HG03108 (cell line): ENCODE data around the gene KRTAP9-6.
"Not testable (repeated sequence)": the region's sequence is repeated elsewhere in the genome, so short reads cannot be mapped to it uniquely, and the experiment has no call there.

ENCODE experiments used
- ATAC-seq: cut with Tn5 transposase; IDR thresholded peaks from one replicate; pipeline ENCODE4 v1.9.1; 2021; ENCODE audit warnings: moderate library complexity; ENCODE audit not compliant: unreplicated experiment

The KRTAP9-6 gene, protein sequence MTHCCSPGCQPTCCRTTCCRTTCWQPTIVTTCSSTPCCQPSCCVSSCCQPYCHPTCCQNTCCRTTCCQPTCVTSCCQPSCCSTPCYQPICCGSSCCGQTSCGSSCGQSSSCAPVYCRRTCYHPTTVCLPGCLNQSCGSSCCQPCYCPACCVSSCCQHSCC

DNA sequence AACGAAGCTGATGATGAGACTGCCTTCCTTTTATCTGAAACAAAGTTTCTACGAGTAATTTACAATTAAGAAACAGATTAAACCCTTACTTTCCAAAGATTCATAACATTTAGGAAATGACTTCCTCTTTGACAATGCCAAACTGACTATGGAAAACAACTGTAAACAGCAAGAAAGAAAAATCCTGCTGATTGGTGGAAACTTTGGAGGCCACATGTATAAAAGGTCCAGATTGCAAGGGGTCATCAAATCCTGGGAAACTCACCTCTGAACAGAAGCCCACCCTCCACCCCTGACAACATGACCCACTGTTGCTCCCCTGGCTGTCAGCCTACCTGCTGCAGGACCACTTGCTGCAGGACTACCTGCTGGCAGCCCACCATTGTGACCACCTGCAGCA is at the start of gene KRTAP9-6:
Gene KRTAP9-6 (plus strand): TSS at position 301 of the 400 bp plus-strand sequence. CDS start 0 bp downstream, at position 301.
- ATAC-seq: no peak

DNA sequence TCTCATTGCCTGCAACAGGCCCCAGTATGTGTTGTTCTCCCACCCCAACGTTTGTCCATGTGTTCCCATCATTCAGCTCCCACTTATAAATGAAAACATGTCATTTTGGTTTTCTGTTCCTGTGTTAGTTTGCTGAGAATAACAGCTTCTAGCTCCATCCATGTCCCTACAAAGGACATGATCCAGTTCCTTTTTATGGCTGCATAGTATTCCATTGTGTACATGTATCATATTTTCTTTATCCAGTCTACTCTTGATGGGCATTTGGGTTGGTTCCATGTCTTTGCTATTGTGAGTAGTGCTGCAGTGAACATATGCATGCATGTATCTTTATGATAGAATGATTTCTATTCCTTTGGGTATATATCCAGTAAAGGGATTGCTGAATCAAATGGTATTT is 49.5 kb upstream of the KRTAP9-6 start:
- ATAC-seq: no peak

DNA sequence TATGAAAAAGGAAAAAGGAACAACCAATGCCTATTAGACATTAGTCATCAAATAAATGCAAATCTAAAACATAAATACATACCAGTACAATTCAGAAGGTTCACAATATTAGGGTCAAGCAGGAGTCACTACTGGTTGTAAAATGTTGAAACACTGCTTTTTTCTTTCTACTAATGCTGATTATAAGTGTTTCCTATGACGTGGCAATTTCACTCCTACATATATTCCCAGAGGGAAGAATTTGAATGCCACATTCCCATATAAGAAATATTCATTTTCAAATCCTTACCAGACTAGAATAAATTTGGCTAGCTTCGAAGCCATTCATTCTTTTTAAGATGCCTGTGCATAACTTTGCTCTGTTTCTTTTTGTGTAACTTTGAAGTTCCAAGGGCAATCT is 41.4 kb upstream of the KRTAP9-6 start:
- ATAC-seq: no peak

DNA sequence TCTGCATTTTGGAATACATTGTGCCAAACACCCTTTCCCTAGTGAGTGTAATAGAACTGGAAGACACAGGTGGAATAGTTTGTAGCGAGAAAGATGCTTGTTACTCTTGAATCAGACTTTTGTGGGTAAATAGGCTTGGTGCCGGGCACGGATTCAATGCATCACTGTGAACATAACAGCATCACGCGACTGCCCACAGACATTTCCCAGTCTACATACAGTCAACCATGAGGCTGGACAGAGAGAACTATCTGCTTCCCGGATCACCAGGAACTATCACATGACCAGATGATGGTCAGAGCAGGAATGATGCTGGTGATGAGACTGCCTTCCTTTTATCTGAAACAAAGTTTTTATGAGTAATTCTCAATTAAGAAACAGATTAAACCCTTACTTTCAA is 39.1 kb upstream of the KRTAP9-6 start:
- ATAC-seq: no peak

DNA sequence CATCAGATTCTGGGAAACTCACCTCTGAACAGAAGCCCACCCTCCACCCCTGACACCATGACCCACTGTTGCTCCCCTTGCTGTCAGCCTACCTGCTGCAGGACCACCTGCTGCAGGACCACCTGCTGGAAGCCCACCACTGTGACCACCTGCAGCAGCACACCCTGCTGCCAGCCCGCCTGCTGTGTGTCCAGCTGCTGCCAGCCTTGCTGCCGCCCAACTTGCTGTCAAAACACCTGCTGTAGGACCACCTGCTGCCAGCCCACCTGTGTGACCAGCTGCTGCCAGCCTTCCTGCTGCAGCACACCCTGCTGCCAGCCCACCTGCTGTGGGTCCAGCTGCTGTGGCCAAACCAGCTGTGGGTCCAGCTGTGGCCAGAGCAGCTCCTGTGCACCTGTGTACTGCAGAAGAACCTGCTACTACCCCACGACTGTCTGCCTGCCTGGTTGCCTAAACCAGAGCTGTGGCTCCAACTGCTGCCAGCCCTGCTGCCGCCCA is 38.5 kb upstream of the KRTAP9-6 start, which contains the start of gene KRTAP9-2:
Gene KRTAP9-2 (plus strand): TSS at position 51 of the 498 bp plus-strand sequence. CDS start 7 bp downstream, at position 58.
- ATAC-seq: not testable (repeated sequence)

DNA sequence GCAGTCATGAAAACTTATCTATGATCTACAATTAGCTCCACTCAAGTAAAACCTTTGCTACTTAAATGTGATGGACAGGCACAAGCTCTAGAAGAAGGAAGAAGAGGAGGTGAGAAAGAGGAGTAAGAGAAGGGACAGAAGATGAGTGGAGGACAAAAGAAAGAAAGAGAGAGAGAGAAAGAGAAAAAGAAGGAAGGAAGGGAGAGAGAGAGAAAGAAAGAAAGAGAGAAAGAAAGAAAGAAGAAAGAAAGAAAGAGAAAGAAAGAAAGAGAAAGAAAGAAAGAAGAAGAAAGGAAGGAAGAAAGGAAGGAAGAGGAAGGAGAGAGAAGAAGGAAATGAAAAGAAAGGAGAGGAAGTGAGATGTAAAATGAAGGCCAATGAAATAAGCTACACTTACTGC is 35.1 kb upstream of the KRTAP9-6 start:
- ATAC-seq: no peak

DNA sequence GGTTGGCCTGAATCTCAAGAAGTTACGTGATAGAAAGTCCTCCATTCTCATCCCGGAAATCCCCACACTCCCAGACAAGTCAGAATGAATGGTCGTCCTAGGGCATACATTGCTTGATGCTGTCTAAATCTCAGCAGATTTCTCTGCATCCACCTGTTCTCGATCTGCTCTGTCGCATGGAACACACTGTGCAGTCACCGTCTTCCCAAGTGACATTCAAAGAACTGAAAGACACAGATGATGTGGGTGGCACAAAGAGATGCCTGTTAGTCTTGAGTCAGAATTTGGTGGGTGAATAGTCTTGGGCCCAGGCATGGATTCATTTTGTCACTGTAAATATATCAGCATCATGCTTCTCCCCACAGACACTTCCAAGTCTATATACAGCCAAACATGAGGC is 33.4 kb upstream of the KRTAP9-6 start:
- no peak for ATAC-seq

DNA sequence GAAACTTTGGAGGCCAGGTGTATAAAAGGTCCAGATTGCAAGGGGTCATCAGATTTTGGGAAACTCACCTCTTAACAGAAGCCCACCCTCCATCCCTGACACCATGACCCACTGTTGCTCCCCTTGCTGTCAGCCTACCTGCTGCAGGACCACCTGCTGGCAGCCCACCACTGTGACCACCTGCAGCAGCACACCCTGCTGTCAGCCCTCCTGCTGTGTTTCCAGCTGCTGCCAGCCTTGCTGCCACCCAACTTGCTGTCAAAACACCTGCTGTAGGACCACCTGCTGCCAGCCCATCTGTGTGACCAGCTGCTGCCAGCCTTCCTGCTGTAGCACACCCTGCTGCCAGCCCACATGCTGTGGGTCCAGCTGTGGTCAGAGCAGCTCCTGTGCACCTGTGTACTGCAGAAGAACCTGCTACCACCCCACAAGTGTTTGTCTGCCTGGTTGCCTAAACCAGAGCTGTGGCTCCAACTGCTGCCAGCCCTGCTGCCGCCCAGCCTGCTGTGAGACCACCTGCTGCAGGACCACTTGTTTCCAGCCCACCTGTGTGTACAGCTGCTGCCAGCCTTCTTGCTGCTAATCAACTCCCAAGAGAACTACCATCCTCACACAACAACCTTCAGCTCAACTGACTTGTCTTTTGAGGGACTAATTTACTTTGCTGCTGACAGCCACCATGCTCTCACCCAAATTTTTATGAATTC is 32.6 kb upstream of the KRTAP9-6 start, which contains the start of gene KRTAP9-3:
Gene KRTAP9-3 (plus strand): TSS at position 51 of the 707 bp plus-strand sequence. CDS start 53 bp downstream, at position 104.
- ATAC-seq: not testable (repeated sequence)

DNA sequence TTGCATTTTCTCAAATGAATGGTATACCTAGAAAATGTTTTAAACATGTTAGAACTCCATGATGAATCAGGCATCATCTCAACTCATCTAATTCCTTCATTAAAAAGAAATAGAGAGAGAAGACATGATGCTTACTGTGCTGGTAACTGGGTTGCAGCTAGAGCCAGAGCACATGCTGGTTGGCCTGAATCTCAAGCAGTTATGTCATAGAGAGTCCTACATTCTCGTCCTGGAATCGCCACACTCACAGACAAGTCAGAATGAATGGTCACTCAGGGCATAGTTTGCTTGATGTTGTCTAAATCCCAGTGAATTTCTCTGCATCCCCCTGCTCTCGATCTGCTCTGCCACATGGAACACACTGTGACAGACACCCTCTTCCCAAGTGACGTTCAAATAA is 28.1 kb upstream of the KRTAP9-6 start:
- ATAC-seq: not testable (repeated sequence)

DNA sequence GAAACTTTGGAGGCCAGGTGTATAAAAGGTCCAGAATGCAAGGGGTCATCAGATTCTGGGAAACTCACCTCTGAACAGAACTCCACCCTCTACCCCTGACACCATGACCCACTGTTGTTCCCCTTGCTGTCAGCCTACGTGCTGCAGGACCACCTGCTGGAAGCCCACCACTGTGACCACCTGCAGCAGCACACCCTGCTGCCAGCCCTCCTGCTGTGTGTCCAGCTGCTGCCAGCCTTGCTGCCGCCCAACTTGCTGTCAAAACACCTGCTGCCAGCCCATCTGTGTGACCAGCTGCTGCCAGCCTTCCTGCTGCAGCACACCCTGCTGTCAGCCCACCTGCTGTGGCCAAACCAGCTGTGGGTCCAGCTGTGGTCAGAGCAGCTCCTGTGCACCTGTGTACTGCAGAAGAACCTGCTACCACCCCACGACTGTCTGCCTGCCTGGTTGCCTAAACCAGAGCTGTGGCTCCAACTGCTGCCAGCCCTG is 27.2 kb upstream of the KRTAP9-6 start, which contains the start of gene KRTAP9-8:
Gene KRTAP9-8 (plus strand): TSS at position 51 of the 489 bp plus-strand sequence. CDS start 53 bp downstream, at position 104.
- not testable (repeated sequence) for ATAC-seq

DNA sequence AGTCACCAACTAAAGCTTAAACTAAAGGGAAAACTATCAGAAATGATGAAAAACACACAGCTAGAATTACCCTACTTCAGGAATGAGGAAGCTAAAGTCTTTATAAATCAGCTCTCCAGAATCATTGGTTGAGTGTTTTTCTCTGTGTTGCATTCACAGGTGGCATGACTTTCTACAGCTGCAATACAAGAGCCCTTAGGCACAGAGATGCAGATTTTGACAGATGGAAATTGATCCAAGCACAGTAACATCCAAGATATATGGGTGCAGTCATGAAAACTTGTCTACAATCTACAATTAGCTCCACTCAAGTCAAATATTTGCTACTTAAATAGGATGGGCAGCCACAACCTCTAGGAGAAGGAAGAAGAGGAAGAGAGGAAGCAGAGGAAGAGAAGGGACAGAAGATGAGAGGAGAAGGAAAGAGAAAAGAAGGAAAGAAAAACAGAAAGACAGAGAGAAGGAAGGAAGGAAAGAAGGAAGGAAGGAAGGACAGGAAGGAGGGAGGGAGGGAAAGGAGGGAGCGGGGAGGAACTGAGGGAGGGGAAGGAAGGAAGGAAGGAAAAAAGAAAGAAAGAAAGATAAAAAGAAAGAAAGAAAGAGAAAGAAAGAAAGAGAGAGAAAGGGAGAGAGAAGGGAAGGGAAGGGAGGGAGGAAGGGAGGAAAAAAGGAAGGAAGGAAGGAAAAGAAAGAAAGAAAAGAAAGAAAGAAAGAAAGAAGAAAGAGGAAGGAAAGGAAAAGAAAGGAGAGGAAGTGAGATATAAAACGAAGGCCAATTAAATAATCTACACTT is 18.0 kb upstream of the KRTAP9-6 start:
- not testable (repeated sequence) for ATAC-seq

DNA sequence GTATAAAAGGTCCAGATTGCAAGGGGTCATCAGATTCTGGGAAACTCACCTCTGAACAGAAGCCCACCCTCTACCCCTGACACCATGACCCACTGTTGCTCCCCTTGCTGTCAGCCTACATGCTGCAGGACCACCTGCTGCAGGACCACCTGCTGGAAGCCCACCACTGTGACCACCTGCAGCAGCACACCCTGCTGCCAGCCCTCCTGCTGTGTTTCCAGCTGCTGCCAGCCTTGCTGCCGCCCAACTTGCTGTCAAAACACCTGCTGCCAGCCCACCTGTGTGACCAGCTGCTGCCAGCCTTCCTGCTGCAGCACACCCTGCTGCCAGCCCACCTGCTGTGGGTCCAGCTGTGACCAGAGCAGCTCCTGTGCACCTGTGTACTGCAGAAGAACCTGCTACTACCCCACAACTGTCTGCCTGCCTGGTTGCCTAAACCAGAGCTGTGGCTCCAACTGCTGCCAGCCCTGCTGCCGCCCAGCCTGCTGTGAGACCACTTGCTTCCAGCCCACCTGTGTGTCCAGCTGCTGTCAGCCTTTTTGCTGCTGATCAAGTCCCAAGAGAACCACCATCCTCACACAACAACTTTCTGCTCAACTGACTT is 15.4 kb upstream of the KRTAP9-6 start, which contains the start of gene KRTAP9-4:
Gene KRTAP9-4 (plus strand): TSS at position 51 of the 604 bp plus-strand sequence. CDS start 34 bp downstream, at position 85.
- ATAC-seq: not testable (repeated sequence)

DNA sequence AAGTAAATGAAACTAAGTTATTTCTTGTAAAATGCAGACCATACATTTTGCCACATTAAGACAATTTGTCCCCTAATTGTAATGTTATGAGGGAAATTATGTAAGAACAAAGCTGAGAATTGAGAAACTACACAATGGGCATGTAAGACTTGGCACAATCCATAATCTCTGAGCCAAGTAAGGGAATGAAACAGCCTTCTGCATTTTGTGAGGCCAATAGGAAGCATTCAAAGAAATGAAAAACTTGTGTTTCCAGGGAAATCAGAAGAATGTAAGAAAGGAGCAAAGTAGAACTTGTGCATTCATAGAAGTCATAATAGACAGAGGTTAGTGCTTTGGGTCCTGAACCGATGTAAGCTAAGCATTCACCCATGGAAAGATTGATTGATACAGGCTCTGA is 13.9 kb upstream of the KRTAP9-6 start:
- no peak for ATAC-seq

DNA sequence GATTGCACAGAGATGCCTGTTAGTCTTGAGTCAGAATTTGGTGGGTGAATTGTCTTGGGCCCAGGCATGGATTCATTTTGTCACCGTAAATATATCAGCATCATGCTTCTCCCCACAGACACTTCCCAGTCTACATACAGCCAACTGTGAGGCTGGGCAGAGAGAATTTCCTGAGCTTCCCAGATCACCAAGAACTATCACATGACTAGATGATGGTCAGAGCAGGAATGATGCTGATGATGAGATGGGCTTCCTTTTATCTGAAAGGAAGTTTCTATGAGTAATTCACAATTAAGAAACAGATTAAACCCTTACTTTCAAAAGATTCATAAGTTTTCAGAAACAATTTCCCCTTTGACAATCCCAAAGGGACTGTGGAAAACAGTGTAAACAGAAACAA is 10.3 kb upstream of the KRTAP9-6 start:
- no peak for ATAC-seq

DNA sequence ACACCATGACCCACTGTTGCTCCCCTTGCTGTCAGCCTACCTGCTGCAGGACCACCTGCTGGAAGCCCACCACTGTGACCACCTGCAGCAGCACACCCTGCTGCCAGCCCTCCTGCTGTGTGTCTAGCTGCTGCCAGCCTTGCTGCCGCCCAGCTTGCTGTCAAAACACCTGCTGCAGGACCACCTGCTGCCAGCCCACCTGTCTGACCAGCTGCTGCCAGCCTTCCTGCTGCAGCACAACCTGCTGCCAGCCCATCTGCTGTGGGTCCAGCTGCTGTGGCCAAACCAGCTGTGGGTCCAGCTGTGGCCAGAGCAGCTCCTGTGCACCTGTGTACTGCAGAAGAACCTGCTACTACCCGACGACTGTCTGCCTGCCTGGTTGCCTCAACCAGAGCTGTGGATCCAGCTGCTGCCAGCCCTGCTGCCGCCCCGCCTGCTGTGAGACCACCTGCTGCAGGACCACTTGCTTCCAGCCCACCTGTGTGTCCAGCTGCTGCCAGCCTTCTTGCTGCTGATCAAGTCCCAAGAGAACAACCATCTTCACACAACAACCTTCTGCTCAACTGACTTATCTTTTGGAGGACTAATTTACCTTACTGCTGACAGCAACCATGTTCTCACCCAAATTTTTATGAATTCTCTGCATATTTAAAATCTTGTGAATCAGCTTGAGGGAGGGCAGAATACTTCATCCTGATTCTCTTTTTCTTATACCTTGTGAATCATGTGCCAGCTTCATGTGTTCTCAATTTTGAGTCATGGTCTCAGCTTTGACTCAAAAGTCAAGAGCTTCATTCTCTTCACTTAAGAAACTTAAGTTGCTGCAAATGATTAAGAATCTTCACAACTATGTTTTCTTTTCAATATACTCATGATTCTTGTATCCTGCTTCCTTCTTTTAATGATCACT is 9.5 kb upstream of the KRTAP9-6 start, which contains the start of gene KRTAP9-9:
Gene KRTAP9-9 (plus strand): TSS at position 4 of the 910 bp plus-strand sequence.
- ATAC-seq: not testable (repeated sequence)

DNA sequence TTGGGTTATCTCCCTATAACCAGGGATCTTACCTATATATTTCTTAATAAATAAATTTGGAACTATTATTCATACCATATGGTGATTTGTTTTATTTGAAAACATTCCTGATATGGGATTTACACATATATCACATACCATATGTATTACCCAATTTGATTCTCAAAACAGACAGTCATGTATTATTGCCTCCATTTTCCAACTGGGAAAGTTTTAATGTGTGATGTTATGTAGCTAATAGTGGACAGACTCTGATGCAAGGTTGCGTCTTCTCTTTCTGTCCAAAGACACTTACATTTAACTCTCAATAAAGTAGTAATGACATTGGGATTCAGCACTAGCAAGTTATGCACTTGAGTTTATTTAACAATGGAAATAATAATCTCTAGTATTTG is 8.9 kb upstream of the KRTAP9-6 start:
- ATAC-seq: no peak

DNA sequence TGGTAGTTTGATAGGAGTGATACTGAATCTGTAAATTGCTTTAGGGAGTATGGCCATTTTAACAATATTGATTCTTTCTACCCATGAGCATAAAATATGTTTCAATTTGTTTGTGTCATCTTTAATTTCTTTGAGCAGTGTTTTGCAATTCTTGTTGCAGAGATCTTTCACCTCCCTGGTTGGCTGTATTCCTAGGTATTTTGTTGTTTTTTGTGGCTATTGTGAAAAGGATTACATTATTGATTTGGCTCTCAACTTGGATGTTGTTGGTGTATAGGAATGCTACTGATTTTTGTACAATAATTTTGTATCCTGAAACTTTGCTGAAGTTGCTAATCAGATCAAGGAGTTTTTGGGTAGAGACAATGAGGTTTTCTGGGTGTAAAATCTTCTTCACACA is 6.8 kb upstream of the KRTAP9-6 start:
- ATAC-seq: no peak

DNA sequence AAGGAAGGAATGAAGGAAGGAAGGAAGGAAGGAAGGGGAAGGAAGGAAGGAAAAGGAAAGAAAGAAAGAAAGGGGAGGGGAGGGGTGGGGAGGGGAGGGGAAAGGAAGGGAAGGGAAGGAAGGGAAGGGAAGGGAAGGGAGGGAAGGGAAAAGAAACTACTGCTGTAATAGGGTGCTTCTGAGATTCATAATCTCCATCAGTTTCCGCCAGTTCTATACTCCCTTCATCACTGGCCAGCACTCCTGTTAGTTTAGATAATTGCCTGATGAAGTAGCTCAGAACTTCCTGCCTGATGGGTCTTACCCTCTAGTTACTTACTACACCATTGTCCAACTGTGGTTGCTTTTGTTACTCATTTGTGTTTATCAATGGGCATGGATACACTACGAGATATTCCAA is 2.0 kb upstream of the KRTAP9-6 start:
- no peak for ATAC-seq

DNA sequence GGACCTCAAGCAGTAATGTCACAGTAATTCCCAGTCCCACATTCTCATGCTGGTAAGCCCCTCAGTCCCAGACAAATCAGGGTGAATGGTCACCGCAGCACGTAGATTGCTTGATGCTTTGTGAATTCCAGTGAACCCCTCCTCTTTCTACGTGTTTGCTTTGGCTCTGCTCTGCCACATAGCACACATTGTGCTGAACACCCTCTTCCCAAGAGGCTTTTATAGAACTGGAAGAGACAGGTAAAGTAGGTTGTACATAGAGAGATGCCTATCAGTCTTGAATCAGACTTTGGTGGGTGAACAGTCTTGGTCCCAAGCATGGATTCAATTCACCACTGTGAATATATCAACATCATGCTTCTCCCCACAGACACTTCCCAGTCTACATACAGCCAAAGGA is 579 bp upstream of the KRTAP9-6 start:
- no peak for ATAC-seq
